ENCODE measurements around the gene ADAP1. TPM values are rescaled to one million over a fixed set of nuclear protein-coding genes. Genes with fewer than 3 reads are reported as not detected.

The ADAP1 gene
- total and polyA plus RNA-seq, 2 donors from 2014 or later = 36.4 to 48.2 TPM

DNA sequence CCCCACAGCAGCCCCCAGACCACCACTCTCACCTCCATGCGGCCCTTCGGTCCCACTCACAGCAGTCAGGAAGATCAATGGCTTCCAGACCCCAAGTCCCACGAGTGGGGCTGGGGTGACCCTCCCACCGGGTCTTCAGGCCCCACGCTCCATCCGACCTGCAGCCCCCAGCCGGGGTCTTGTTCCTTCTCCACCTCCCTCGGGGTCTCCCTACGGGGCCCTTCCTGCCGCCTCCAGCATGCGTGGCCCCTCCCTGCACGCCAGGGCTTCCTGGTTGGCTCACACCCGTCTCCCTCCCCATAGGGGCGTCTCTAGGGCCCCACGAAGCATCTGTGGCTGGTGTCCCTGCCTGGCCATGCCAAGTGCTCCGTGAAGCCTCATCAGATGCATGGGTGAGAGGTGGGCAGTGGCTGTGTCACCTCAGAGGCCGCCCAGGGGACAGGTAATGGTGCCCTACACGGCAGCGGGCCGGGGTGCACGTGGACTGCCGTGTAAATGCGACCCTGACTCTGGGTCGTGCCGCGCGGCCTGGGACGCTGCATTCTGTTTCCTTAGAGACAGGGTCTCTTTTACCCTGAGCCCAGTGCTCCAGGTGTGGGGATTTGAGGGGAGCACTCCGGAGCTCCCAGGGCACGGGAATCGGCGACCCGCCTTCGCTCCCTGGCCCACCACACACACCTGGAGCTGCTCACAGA lies 19.9 kb downstream of the ADAP1 start:
- Histone ChIP-seq H3K9ac (ENCODE audit: low read length in 3 of 3) (no peak overlapping the region), H3K4me3 (ENCODE audit: low read length in 3 of 3) (no peak overlapping the region), H3K36me3 (ENCODE audit: control insufficient read depth in 2 of 3, insufficient read depth in 3 of 3, low read length in 3 of 3) (no peaks in the 10 kb centered on the region), H3K27ac (ENCODE audit: low read depth in 2 of 2, low read length in 2 of 2) (no peak overlapping the region), H3K27me3 (ENCODE audit: control insufficient read depth, insufficient read depth, low read length) (no peaks in the 10 kb centered on the region), H3K9me3 (ENCODE audit: control insufficient read depth in 2 of 3, insufficient read depth in 1 of 3, low read length in 3 of 3) (no peaks in the 10 kb centered on the region), H3K4me1 (ENCODE audit: control insufficient read depth in 2 of 3, insufficient read depth in 2 of 3, low read depth in 1 of 3, low read length in 3 of 3) (peaks cover 0 to 2% (median 0%) of the 10 kb centered on the region in 3 donors)
- FAIRE-seq = no peak
- no peak for TF ChIP-seq CTCF (IDR thresholded peaks at IDR 0.05; ENCODE audit: borderline replicate concordance, extremely low read depth, insufficient read depth)
- peak in 1 of 5 donors; percentile 69 for DNase-seq
- intact Hi-C loops (cut with DNase I) = no loop called here

DNA sequence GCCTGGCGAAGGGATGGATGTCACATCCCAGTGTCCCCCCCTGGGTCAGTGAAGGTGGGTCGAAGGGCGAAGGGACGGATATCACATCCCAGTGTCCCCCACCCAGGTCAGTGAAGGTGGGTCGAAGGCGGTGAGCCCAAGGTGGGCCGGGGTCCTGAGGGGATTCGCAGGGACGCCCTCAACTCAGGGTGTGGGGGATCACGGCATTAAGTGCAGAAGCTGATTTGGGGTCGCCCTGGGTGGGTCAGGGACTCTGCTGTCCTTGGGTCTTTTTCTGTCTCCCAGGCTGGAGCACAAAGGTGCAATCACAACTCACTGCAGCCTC lies 21.9 kb downstream of the ADAP1 start:
- no peak overlapping the region for H3K4me3 ChIP-seq (ENCODE audit: low read length in 3 of 3)
- FAIRE-seq = no peak
- intact Hi-C loops (cut with DNase I) = no loop called here

GRCh38 chr7:931871-932650 lies 22.4 kb downstream of the ADAP1 start:
- Histone ChIP-seq H3K9ac (ENCODE audit: low read length in 3 of 3) (no peak overlapping the region), H3K4me1 (ENCODE audit: control insufficient read depth in 2 of 3, insufficient read depth in 2 of 3, low read depth in 1 of 3, low read length in 3 of 3) (peaks cover 0 to 2% (median 0%) of the 10 kb centered on the region in 3 donors), H3K36me3 (ENCODE audit: control insufficient read depth in 2 of 3, insufficient read depth in 3 of 3, low read length in 3 of 3) (no peaks in the 10 kb centered on the region), H3K4me3 (ENCODE audit: low read length in 3 of 3) (no peak overlapping the region), H3K27ac (ENCODE audit: low read depth in 2 of 2, low read length in 2 of 2) (no peak overlapping the region), H3K27me3 (ENCODE audit: control insufficient read depth, insufficient read depth, low read length) (no peaks in the 10 kb centered on the region), H3K9me3 (ENCODE audit: control insufficient read depth in 2 of 3, insufficient read depth in 1 of 3, low read length in 3 of 3) (no peaks in the 10 kb centered on the region)
- peak in 2 of 5 donors; percentile 37 to 66 for DNase-seq
- intact Hi-C loops (cut with DNase I) = no loop called here
- FAIRE-seq = no peak
- no peak for TF ChIP-seq CTCF (IDR thresholded peaks at IDR 0.05; ENCODE audit: borderline replicate concordance, extremely low read depth, insufficient read depth)

More for the DNA sequence above, 21.9 kb downstream of the ADAP1 start:
- H3K4me1 ChIP-seq (ENCODE audit: control insufficient read depth in 2 of 3, insufficient read depth in 2 of 3, low read depth in 1 of 3, low read length in 3 of 3) = peaks cover 0 to 2% (median 0%) of the 10 kb centered on the region in 3 donors
- no peak overlapping the region for H3K9ac ChIP-seq (ENCODE audit: low read length in 3 of 3)
- H3K27me3 ChIP-seq (ENCODE audit: control insufficient read depth, insufficient read depth, low read length) = no peaks in the 10 kb centered on the region
- no peaks in the 10 kb centered on the region for H3K36me3 ChIP-seq (ENCODE audit: control insufficient read depth in 2 of 3, insufficient read depth in 3 of 3, low read length in 3 of 3)
- H3K27ac ChIP-seq (ENCODE audit: low read depth in 2 of 2, low read length in 2 of 2) = no peak overlapping the region
- DNase-seq = peak in 1 of 5 donors; percentile 58
- no peaks in the 10 kb centered on the region for H3K9me3 ChIP-seq (ENCODE audit: control insufficient read depth in 2 of 3, insufficient read depth in 1 of 3, low read length in 3 of 3)
- no peak for TF ChIP-seq CTCF (IDR thresholded peaks at IDR 0.05; ENCODE audit: borderline replicate concordance, extremely low read depth, insufficient read depth)
